Stimulated activated naive CD8-positive, alpha-beta T cell treated with anti-CD3 and anti-CD28 coated beads, Interleukin-15, amount 100 ng/mL, for 72 hours (primary cell): ENCODE measurements around the gene NUBP2.

Experiments
- ATAC-seq: fragments of 150-1000 bp; cut with Tn5 transposase; 2 replicates; pipeline ENCODE4 v1.10.0; 2021; ENCODE audit warnings: mild to moderate bottlenecking, moderate library complexity
- DNase-seq, 2 donors: peaks; one replicate each; pipeline ENCODE4 v3.0.0; 2021 to 2022
- H3K27ac Mint-ChIP-seq, 2 donors: one replicate each; pipeline ENCODE4 v1.8.0; 2022; ENCODE audit warnings: mild to moderate bottlenecking in 2 of 2, mixed read lengths in 2 of 2, moderate library complexity in 2 of 2
- H3K27me3 Mint-ChIP-seq: one replicate; pipeline ENCODE4 v1.8.0; 2022; ENCODE audit warnings: mixed read lengths
- H3K4me1 Mint-ChIP-seq: one replicate; pipeline ENCODE4 v1.8.0; 2022; ENCODE audit warnings: mild to moderate bottlenecking, mixed read lengths
- H3K4me3 Mint-ChIP-seq, 2 donors: one replicate each; pipeline ENCODE4 v1.8.0; 2022; ENCODE audit warnings: mild to moderate bottlenecking in 2 of 2, mixed read lengths in 2 of 2, moderate library complexity in 1 of 2
- H3K9me3 Mint-ChIP-seq, 2 donors: one replicate each; pipeline ENCODE4 v1.8.0; 2022; ENCODE audit warnings: mixed read lengths in 2 of 2

NUBP2 gene

DNA sequence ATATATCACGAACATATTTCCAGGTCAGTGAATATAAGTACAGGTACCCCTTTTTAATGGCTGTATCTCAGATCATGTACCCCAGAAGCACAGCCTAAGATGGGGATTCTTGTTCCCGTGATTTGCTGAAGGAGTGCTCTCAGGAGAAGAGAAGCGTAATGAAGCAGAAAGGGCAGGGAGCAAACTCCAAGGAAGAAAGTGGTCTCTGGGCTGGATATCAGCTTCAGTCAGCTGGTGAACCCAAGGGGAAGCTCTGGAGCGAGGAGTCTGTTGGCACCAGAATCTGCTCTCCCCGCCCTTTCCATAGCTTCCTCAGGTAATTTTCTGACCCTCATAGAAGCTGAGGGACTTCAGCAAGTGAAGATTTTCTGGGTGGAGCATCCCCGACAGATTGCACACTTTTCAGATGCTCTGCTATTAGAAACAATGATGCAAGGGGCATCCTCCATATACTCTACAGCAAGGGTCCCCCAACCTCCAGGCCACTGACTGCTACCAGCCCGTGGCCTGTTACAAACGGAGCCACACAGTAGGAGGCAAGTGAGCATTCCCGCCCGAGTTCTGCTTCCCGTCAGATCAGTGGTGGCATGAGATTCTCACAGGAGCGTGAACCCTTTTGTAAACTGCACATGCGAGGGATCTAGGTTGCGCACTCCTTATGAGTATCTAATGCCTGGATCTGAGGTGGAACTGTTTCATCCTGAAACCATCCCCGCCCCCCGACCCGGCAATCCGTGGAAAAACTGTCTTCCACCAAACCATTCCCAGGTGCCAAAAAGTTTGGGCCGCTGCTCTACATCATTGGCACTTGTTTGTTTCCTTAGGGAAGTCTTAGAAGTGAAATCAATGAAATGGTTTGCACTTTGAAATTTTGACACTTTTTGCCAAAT, 48.7 kb downstream of the NUBP2 start:
- H3K27ac Mint-ChIP-seq: no peak overlapping the region
- no peak for ATAC-seq
- no peak for DNase-seq
- H3K4me1 Mint-ChIP-seq: peaks cover 28% of the 10 kb centered on the region
- no peaks in the 10 kb centered on the region for H3K9me3 Mint-ChIP-seq
- H3K4me3 Mint-ChIP-seq: no peak overlapping the region
- no peaks in the 10 kb centered on the region for H3K27me3 Mint-ChIP-seq

DNA sequence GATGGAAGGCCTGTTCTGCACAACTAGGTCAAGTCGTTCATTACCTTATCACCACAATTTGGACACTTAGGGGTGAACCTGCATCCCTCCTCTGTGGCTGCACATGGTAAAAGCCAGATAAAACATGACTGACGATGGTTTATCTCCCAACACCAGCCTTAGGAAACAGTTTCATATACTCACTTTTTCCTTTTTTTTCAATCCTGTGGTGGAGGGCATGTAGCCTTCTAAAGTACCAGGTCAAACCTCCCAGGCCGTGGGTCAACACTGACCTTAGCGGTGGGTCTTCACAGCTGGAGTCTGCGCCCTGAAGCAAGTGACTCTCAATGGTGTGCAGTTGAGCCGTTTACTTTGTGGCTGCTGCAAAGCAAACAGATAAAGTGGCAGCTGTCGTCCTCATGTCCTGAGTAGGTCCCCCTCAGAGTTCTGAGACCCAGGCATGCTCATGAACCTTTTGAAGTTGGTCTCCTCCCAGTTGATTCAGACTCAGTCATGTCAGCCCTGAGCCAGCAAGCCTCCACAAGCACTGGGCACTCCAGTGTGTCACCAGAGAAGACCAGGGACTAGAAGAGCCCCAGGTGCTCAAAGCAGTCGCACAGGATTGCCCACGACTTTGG, 50.2 kb downstream of the NUBP2 start:
- no peak overlapping the region for H3K4me3 Mint-ChIP-seq
- DNase-seq (no peak), ATAC-seq (no peak)
- no peaks in the 10 kb centered on the region for H3K9me3 Mint-ChIP-seq
- H3K27ac Mint-ChIP-seq: peak overlapping the region in 1 of 2 donors; percentile 40
- no peaks in the 10 kb centered on the region for H3K27me3 Mint-ChIP-seq
- peaks cover 21% of the 10 kb centered on the region for H3K4me1 Mint-ChIP-seq

DNA sequence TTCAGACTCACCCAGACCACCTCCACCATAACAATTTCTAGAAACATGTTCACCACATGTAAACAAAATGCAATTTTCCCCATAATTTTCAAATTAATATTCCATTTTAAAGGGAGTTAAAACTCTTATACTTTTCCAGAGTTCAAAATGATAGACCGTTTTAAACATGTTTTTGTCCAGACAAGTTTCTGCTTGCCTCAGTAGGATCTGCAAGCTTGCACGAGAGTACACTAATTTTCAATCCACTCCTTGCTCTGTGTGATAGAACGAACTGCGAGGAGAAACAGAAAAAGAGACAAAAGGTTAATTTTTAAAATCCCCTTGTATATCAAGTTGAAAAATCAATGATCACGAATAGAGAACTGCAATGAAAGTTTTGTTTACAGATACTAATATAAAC, 51.3 kb downstream of the NUBP2 start:
- no peak overlapping the region for H3K27ac Mint-ChIP-seq
- no peaks in the 10 kb centered on the region for H3K27me3 Mint-ChIP-seq
- peaks cover 17% of the 10 kb centered on the region for H3K4me1 Mint-ChIP-seq

More for the DNA sequence above, 51.3 kb downstream of the NUBP2 start:
- Mint-ChIP-seq H3K9me3 (no peaks in the 10 kb centered on the region), H3K4me3 (no peak overlapping the region)
- ATAC-seq (no peak), DNase-seq (no peak)
